SU-DHL-6 (cell line): ENCODE measurements around the gene CXCR6.

Experiments
- EZH2phosphoT487 ChIP-seq: fragments of 200-600 bp; sonication (generic), shearing (Covaris generic); conservative IDR thresholded peaks from 2 replicates; pipeline ENCODE4 v1.6.1; 2018; ENCODE audit warnings: mild to moderate bottlenecking, antibody characterized with exemption, low read length, moderate library complexity, mixed read lengths
- TF ChIP-seq, protein P1 (sequence below): fragments of 200-600 bp; sonication (generic); IDR thresholded peaks from one replicate; pipeline ENCODE4 v1.5.1; 2017; ENCODE audit warnings: antibody characterized with exemption, mild to moderate bottlenecking, low read length, moderate library complexity; ENCODE audit not compliant: insufficient read depth, poor library complexity, severe bottlenecking

DNA sequence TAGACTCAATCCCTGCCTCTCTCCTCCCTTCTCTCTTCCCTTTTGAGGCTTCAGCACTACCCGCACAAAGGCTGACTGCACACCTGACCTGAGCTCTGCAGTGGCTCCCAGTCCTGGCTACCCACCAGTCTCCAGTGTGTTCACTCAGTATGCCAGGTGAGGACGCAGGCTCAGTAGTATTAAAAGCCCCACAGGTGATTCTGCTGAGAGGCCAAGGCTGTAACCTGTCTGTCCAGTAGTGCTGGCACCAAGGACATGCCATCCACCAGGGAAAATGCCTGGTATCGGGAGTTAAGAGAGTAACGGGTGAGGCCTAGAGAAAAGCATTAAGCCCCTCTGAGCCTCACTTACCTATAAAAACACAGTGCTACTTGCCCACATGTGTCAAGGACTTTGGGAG is 31.4 kb downstream of the CXCR6 start:
- TF ChIP-seq, protein P1, sequence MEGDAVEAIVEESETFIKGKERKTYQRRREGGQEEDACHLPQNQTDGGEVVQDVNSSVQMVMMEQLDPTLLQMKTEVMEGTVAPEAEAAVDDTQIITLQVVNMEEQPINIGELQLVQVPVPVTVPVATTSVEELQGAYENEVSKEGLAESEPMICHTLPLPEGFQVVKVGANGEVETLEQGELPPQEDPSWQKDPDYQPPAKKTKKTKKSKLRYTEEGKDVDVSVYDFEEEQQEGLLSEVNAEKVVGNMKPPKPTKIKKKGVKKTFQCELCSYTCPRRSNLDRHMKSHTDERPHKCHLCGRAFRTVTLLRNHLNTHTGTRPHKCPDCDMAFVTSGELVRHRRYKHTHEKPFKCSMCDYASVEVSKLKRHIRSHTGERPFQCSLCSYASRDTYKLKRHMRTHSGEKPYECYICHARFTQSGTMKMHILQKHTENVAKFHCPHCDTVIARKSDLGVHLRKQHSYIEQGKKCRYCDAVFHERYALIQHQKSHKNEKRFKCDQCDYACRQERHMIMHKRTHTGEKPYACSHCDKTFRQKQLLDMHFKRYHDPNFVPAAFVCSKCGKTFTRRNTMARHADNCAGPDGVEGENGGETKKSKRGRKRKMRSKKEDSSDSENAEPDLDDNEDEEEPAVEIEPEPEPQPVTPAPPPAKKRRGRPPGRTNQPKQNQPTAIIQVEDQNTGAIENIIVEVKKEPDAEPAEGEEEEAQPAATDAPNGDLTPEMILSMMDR, result no peak
- no peak for TF ChIP-seq EZH2phosphoT487
